ENCODE data around the gene RBM38. TPM values are rescaled to one million over a fixed set of nuclear protein-coding genes. Genes with fewer than 3 reads are reported as not detected.

Gene RBM38
- total and polyA plus RNA-seq, 2 of the 4 experiments (the other 2 are of a cell fraction): 5.2 to 11.9 TPM

GRCh38 chr20:57374343-57374930 is 16.8 kb upstream of the RBM38 start:
- no peak for ATAC-seq (ENCODE audit: low read depth)

More at GRCh38 chr20:57374343-57374930, 16.8 kb upstream of the RBM38 start:
- no peaks in the 10 kb centered on the region for H4K20me1 ChIP-seq (ENCODE audit: insufficient read depth, low read length)
- in situ Hi-C loops (cut with MboI; ENCODE audit: low sequenced_read_pairs) (loop anchor here (25.0 kb wide), 1 partner anchor 987 kb away; the partner anchor contains the start of genes AURKA and CSTF1), intact Hi-C loops (cut with micrococcal nuclease) (no loop called here), dilution Hi-C loops (cut with HindIII; ENCODE audit: low sequenced_read_pairs, unreplicated experiment) (no loop called here)
- H3K14ac ChIP-seq (replicated peaks; ENCODE audit: low read depth, low read length): no peak overlapping the region
- H3K36me3 ChIP-seq (ENCODE audit: control insufficient read depth, insufficient read depth, low read length): peaks cover 72% of the 10 kb centered on the region
- no peak for DNase-seq
- H3K79me1 ChIP-seq (ENCODE audit: low read depth in 1 of 2, low read length in 2 of 2): no peaks in the 10 kb centered on the region; a peak in 1 of 4 replicates
- H2BK5ac ChIP-seq (ENCODE audit: low read depth, low read length, poor library complexity, severe bottlenecking): no peak overlapping the region
- no peak overlapping the region for H3K27ac ChIP-seq (ENCODE audit: insufficient read depth, low read length)
- no peak overlapping the region for H4K91ac ChIP-seq (ENCODE audit: insufficient read depth, low read depth, low read length)
- no peak overlapping the region for H2BK15ac ChIP-seq (ENCODE audit: low read depth, low read length)
- H2AFZ ChIP-seq (replicated peaks; ENCODE audit: low read length, poor library complexity): no peak overlapping the region
- no peak overlapping the region for H3K4me3 ChIP-seq (ENCODE audit: insufficient read depth, low read depth, low read length)
- ChIA-PET POLR2A (ENCODE audit: unreplicated experiment) (no interaction called here), CTCF (no interaction called here)
- H2AK5ac ChIP-seq (ENCODE audit: low read depth, low read length): no peak overlapping the region
- no peak overlapping the region for H3K4me2 ChIP-seq (ENCODE audit: low read depth, low read length)
- H3K4me1 ChIP-seq (ENCODE audit: control insufficient read depth, insufficient read depth, low read length): no peaks in the 10 kb centered on the region
- H4K8ac ChIP-seq (ENCODE audit: low read depth in 2 of 2, low read length in 2 of 2): no peak overlapping the region
- H4K5ac ChIP-seq (ENCODE audit: low read depth, low read length): no peak overlapping the region
- no peak overlapping the region for H3K4ac ChIP-seq (ENCODE audit: low read depth, low read length)
- H3K27me3 ChIP-seq (ENCODE audit: control insufficient read depth, insufficient read depth, low read length): no peaks in the 10 kb centered on the region
- no peak overlapping the region for H3K23ac ChIP-seq (ENCODE audit: low read depth, low read length)
- H2BK120ac ChIP-seq (ENCODE audit: low read depth, low read length): no peak overlapping the region
- H2BK20ac ChIP-seq (ENCODE audit: low read depth, low read length): no peak overlapping the region
- WGBS, 2 experiments (ENCODE audit: extremely low coverage in 2 of 2, insufficient read length in 1 of 2): no CpG with 5 or more reads among the region's 12 CpGs
- TF ChIP-seq MAFK (IDR thresholded peaks at IDR 0.05; ENCODE audit: low read depth, low read length) (no peak), FOS (IDR thresholded peaks at IDR 0.05; ENCODE audit: low read depth, low read length) (no peak), RFX5 (IDR thresholded peaks at IDR 0.05; ENCODE audit: low read depth, low read length) (no peak), MXI1 (IDR thresholded peaks at IDR 0.05; ENCODE audit: borderline replicate concordance, low read depth, low read length) (no peak), SMC3 (IDR thresholded peaks at IDR 0.05; ENCODE audit: low read depth, low read length) (no peak), RAD21 (IDR thresholded peaks at IDR 0.05; ENCODE audit: low read length) (no peak), CEBPB (IDR thresholded peaks at IDR 0.05; ENCODE audit: low read depth, low read length) (no peak), CTCF (conservative IDR thresholded peaks at IDR 0.05; ENCODE audit: low read depth, low read length) (no peak), POLR2A (IDR thresholded peaks at IDR 0.05; ENCODE audit: low read depth, low read length) (no peak), NFE2L2 (IDR thresholded peaks at IDR 0.05; ENCODE audit: low read depth, low read length) (no peak), CHD1 (IDR thresholded peaks at IDR 0.05; ENCODE audit: low read depth, low read length) (no peak), MAZ (IDR thresholded peaks at IDR 0.05; ENCODE audit: borderline replicate concordance, low read depth, low read length) (no peak)
- no peaks in the 10 kb centered on the region for H3K9me1 ChIP-seq (ENCODE audit: insufficient read depth, low read length)
- no peaks in the 10 kb centered on the region for H3K9me3 ChIP-seq (ENCODE audit: control insufficient read depth, insufficient read depth, low read length)
- H3K9ac ChIP-seq (ENCODE audit: low read depth, low read length): no peak overlapping the region
- no peak overlapping the region for H3K56ac ChIP-seq (ENCODE audit: extremely low read depth, insufficient read depth, low read length)
- H2AK9ac ChIP-seq (replicated peaks; ENCODE audit: low read depth, low read length, poor library complexity): no peak overlapping the region
- no TSS peak for BruUV-seq (replicated peaks)
- no peak overlapping the region for H3K18ac ChIP-seq (ENCODE audit: low read depth, low read length)

All from IMR-90 (cell line).